SK-N-MC (cell line): Measurements from ENCODE around the gene RAB18.

Source experiments
- EZH2 ChIP-seq: fragments of 200-600 bp; sonication (generic); IDR thresholded peaks from one replicate; pipeline ENCODE4 v1.6.1; 2017; ENCODE audit warnings: antibody characterized with exemption
- POLR2AphosphoS5 ChIP-seq: IDR thresholded peaks from 2 replicates; pipeline ENCODE4 v1.6.1; 2012; ENCODE audit warnings: mild to moderate bottlenecking, low read depth, low read length, borderline replicate concordance

- TF ChIP-seq POLR2AphosphoS5: no peak
- TF ChIP-seq EZH2: no peak
Measured at GRCh38 chr10:27541796-27542729, 38.0 kb downstream of the RAB18 start.
